ENCODE data around the gene SORCS3. TPM values are rescaled to one million over a fixed set of nuclear protein-coding genes. Genes with fewer than 3 reads are reported as not detected.

SORCS3 gene
- total RNA-seq, 1 donor from 2014 or later, result not detected

GRCh38 chr10:104777086-104777799, 136.2 kb downstream of the SORCS3 start:
- no peak for DNase-seq (ENCODE audit: low read depth in 2 of 2)

DNA sequence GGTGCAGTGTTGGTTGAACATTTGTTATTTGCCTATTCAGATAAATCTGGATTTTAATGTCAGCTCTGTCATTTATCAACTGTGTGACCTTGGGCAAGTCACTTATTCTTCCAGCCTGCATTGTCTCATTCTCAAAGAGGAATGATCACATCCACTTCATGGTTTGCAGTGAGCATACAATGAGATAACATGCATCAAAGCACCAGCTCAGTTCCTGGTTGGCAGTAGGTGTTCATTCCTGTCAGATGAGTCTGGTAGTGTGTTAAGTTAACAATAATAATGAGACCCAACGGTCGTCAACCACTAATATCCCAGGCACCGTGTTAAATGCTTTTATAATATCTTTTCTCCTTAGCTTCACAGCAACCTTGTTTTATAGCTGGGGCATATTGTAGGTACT, 137.3 kb downstream of the SORCS3 start:
- no peak for DNase-seq (ENCODE audit: low read depth in 2 of 2)

- no peak for DNase-seq (ENCODE audit: low read depth in 2 of 2)
Observed at GRCh38 chr10:104779701-104780100, 138.6 kb downstream of the SORCS3 start.

DNA sequence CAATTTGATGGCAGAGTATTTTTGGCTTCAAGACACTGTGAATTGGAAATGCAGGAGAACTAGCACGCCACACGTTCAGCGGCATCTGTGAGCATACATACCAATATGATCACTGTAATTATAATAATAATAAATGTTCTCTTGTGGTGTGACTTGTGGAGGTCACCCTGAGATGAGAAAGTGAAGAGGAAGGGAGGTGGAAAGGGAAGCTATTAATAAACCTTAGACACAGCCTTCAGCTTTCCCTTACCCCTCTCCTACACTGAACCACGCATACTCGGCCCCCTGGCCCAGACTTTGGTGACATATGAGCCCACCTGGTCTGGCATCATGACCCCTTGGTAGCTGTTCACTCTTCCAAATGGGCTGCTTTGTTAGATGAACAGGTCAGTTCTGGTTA, 139.1 kb downstream of the SORCS3 start:
- DNase-seq (ENCODE audit: low read depth in 2 of 2), result no peak

DNA sequence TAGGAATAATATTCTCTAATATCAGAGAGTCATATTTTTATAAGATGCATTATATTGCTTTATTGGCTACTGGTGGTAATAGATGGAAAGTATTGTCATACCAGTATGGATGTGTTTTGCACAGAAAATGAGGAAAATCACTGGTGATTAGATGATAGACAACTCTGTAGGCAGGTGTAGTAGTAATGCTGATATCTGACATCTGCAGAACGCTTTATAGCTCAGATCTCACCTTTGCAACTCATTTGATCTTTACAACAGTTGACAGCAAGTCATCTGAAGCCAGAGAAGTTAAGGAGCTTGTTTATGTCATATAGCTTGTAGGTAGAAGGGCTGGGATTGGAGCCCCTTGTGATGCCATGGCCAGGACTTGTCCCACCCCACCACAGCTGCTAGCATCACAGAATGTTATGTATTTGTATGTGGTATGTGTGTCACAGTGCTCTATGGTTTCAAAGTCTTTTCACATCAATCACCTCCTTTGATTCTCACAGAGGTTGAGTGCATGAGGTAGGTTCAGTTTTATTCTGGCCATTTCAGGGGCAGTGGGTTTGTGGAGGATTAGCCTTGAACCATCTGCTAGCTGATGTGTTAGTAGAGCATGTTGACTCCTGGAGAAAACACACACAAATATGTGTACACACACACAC, 140.0 kb downstream of the SORCS3 start:
- no peak for DNase-seq (ENCODE audit: low read depth in 2 of 2)

DNA sequence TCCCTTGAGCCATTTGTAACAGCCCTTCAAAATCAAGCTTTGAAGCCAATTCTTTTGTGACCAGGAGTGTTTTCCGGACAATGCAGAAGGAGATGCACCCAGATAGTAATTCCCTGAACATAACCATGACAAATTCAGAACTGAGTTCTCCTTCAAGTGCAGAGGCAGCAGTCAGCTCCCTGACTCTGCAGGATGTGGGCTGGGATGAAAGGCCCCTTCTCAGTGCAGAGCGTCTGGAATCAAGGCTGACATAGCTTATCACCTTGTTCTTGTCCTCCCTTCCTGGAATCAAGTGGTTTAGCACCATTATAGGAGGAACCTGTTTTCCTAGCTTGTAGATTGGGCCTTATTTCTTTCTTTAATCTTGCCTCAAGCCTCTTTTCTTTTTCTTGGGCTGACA, 143.4 kb downstream of the SORCS3 start:
- no peak for DNase-seq (ENCODE audit: low read depth in 2 of 2)

DNA sequence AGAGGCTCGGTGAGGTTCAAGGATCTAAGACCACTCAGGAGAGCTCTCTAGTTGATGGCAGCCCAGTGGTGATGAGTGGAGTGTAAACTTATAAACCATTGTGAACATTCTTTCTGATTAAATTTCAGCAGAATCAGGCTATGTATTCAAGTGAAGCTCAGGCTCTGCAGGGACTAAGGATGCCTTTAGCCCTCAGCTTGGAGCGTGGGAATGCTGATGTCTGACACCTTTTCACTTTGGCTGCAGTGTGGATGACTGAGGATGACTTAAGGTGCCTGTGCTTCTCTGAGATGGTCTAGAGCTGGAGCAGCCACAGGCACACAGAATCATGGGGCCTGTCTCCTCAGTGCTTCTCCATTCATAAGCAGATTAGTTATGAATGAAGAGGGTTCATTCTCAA, 150.4 kb downstream of the SORCS3 start:
- no peak for DNase-seq (ENCODE audit: low read depth in 2 of 2)

DNA sequence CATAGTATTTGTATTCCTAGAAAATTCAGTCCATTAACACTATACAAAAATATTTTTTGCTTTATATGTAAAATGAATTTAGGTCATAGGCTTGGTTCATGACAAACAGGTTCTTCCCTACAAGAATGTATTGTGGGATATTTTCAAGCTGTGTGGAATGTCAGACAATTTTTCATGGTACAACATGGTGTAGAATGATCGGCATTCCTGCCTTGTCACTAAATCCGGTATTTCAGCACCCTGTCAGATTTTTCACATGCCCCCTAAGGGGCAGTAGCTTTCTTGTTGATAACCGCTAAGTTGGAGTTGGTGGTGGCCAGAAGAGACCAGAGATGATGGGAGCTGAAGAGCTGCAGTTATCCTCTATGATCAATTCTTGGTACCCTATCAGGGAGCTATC, 154.3 kb downstream of the SORCS3 start:
- DNase-seq (ENCODE audit: low read depth in 2 of 2), result no peak

DNA sequence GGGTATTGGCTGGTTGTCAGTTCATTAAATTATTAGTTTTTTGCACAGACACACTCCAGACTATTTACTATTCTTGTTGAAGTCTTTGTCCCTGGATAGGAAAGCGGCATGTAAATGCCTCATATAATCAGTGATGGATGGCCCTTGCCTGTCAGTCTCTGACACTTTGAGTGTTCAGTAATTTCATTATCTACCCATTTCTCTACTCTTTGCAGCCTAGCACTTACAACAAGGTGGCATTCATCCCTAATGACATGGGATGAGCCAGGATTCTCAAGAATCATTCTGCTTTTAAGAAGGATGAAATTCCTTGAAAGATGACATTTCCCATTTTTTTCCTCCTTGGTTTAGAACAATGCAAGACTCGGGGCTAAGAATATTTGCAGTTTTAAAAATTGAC, 155.7 kb downstream of the SORCS3 start:
- DNase-seq (ENCODE audit: low read depth in 2 of 2), result no peak

- no peak for DNase-seq (ENCODE audit: low read depth in 2 of 2)
Observed at GRCh38 chr10:104802941-104803340, 161.9 kb downstream of the SORCS3 start.

- no peak for DNase-seq (ENCODE audit: low read depth in 2 of 2)
Observed at GRCh38 chr10:104804880-104805279, 163.8 kb downstream of the SORCS3 start.

DNA sequence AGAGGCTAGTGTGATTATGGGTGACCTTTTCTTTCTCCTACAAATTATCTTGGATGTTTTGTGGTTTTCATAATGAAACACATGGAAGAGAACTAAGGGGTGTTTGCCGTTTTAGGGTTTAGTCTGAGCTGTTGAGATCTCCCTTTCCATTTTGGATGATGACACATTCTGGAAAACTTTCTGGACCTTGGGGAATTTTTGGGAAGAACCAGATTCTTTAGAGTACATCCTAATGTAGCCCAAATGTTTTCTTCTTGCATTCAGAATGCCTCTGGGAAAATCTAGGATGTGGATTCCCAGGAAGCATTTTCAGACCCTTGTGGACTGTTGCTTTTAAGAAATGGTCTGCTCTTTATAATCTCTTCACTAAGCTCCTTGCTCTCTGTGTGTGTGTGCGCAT, 165.7 kb downstream of the SORCS3 start:
- DNase-seq (ENCODE audit: low read depth in 2 of 2), result no peak

- DNase-seq (ENCODE audit: low read depth in 2 of 2), result no peak
Observed at GRCh38 chr10:104807581-104808310, 166.7 kb downstream of the SORCS3 start.

GRCh38 chr10:104809288-104810090, 168.4 kb downstream of the SORCS3 start:
- peak in 1 of 2 donors; percentile 4 for DNase-seq (ENCODE audit: low read depth in 2 of 2)

DNA sequence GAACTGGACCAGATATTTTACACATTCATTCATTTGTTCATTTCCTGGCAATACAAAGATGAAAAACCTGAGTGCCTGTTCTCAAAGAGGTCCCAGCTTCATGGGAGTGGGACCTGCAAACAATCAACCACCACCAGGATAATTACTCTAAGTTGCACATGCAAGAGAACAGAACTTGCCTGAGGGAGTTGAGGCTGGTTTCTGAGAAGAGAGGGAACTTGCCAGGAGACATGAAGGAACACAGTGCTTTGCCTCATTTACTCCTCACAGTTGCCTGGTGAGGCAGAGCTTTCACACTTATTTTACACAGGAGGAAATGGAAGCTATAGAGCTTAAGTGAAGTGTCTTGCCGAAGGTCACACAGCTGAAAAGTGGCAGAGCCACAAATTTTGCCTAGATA, 170.1 kb downstream of the SORCS3 start:
- DNase-seq (ENCODE audit: low read depth in 2 of 2), result no peak

DNA sequence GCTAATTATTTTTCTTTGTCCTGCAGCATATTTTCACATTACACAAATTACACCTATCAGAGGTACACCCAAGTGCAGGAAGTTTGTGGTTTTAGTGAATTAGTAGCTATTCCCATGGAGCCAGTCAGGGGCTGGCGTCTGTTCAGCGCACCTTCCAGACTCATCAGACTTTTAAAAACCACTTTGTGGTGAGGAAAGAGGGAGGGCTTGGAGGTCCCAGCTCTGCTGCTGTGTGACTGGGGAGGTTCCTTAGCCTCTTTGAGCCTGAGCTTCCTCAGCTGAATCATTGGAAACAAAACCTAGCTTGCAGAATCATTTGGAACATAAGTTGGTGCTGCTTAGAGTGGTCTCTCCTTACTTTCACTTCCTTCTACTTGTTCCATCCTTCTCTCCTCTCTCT, 175.4 kb downstream of the SORCS3 start:
- DNase-seq (ENCODE audit: low read depth in 2 of 2), result no peak

DNA sequence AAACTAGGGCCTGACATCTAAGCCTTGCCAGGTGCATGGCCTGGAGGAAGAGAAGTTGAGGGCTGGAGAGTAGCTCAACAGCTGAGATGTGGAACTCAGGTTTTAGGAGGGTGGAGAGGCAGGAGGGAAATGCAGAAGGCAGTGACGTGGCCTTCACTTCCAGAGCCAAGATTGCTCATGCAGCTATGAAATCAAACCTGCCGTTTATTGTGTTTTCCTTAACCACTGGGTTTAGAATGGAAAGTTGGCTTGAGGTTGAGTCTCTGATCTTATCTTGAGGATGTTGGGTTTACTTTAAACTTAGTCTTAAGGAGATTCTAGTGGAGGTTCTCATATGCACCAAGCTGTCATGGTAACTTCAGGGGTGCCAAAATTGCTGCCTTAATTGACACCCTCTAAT, 178.6 kb downstream of the SORCS3 start:
- DNase-seq (ENCODE audit: low read depth in 2 of 2), result no peak

DNA sequence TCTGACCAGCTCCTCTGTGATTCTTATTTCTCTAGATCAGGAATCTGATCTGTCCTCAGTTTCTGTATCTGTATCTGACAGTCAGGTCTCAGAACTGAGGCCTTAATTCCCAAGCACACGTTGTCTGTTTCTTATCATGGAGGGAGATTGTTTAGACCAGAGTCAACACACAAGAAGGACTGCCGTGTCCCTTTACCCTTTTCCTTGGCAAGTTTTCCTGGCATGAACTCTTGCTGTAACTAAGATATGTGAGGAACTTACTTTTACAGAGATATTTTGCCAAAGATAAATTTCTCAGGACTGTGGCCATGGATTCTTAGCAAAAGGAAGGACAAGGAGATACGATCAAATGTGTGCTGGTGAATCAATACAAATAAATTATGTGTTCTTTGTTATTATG, 181.0 kb downstream of the SORCS3 start:
- no peak for DNase-seq (ENCODE audit: low read depth in 2 of 2)

DNA sequence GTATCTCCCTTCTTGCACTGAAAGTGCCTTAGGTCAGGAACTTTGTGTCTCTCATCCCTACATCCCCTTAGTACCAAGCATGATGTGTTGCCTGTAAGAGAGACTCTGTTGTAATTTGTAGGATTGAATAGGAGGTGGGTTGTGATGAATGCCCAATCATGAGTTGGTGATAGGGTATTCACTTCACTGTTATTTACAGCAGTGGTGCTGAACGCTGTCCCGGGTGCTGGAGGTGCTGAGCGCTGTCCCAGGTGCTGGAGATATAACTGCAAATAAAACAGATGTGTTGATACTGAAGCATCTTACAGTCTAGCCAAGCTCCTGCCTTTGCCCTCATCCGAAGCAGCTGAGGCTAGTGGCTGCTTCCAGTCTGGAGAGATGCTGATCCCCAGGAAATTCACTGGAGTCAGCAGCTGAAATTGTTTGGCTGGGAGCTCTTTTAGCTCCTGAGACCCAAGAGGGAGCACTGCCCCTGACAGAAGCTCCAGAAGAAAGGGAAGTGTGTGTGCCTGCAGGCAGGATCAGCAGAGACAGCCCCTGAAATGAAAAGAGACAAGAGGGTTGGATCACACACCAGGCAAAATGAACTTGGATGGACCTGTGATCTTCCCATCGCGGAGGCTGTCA, 183.4 kb downstream of the SORCS3 start:
- DNase-seq (ENCODE audit: low read depth in 2 of 2), result peak in 1 of 2 donors; percentile 19

- no peak for DNase-seq (ENCODE audit: low read depth in 2 of 2)
Observed at GRCh38 chr10:104831272-104831671, 190.2 kb downstream of the SORCS3 start.

- DNase-seq (ENCODE audit: low read depth in 2 of 2), result no peak
Observed at GRCh38 chr10:104834580-104834979, 193.5 kb downstream of the SORCS3 start.

Data from dermis microvascular lymphatic vessel endothelial cell (primary cell).